Glomerular visceral epithelial cell (primary cell): ENCODE measurements around the gene COG5.
A peak's percentile ranks its signal among the peaks of the same experiment; 100 is the strongest.

Experiments
- DNase-seq: peaks from one replicate; pipeline ENCODE4 v3.0.0-alpha.2; 2016; ENCODE audit errors: extremely low spot score

Gene COG5

DNA sequence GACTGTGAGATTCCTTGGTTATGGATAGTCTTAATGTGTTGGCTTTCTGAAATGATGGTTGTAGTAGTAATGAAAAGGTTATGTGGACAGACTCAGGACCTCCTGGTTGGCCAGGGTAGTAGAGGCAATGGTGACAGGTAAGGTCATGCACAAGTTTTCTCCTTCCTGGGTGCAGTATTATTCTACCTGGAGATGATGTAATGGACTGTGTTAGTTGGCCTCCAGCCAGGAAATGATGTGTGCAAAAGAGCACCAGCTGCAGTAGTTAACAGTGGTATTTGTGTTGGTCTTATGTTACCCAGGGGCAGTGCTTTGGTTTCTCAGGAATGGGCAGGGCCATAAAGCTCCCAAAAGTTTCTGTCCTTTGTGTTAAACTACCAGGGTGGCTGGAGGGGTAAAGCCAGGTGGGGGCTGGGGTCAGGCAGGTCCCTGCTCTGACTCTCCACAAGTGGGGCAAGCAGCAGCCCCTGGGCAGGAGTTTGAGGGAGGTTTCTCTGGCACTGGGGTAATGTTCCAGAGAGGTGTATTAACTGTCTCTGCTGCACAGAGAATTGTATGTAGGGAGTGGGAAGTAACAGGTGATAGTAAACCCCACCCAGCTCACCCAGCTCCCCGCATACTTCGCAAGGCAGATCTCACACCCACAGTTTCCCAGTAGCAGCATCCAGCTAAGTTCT lies 57.6 kb downstream of the COG5 start:
- peak; percentile 44 for DNase-seq

DNA sequence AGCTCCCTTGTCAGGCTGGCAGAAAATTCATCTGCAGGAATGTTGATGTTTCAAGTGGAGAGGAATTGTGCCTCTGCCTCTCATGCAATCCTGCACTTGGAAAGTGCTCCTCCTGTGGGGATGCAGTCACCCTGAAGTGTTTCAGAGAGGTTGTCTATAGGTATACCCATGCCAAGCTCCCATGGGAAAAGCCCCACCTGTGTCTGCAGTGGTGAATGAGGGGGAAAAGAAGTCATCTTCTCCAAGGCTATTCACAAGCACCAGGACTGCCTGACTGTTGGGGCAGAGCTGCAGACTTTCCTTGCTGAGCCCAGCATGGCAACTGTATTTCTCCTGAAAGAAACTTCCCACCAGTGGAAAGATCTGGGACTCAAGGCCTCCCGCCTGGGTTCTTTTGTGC lies 58.4 kb downstream of the COG5 start:
- no peak for DNase-seq

DNA sequence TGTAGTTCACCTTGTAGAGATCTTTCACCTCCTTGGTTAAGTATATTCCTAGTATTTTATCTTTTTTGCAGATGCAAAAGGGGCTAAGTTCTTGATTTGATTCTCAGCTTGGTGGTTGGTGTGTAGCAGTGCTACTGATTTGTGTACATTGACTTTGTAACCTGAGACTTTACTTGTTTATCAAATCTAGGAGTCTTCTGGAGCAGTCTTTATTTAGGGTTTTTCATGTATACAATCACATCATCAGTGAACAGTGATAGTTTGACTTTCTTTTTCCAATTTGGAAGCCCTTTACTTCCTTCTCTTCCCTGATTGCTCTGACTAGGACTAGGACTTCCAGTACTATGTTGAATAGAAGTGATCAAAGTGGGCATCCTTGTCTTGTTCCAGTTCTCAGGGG lies 60.0 kb downstream of the COG5 start:
- DNase-seq: no peak

DNA sequence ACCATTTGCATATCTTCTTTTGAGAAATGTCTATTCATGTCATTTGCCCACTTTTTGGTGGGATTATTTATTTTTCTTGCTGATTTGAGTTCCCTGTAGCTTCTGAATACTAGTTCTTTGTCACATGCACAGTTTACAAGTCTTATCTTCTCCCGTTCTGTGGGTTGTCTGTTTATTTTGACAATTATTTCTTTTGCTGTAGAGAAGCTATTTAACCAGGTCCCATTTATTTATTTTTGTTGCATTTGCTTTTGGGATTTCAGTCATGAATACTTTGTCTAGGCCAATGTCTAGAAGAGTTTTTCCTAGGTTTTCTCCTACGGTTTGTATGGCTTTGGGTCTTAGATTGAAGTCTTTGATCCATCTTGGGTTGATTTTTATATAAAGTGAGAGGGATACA lies 60.9 kb downstream of the COG5 start:
- no peak for DNase-seq

DNA sequence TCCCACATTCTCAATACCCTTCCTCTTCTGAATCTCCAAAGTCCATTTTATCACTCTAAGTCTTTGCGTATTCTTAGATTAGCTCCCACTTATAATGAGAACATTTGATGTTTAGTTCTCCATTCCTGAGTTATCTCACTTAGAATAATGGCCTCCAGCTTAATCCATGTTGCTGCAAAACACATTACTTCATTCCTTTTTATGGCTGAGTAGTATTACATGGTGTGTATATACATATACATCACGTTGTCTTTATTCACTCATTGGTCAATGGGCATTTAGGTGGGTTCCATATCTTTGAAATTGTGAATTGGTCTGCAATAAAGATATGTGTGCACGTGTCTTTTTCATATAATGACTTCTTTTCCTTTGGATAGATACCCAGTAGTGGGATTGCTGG lies 61.6 kb downstream of the COG5 start:
- DNase-seq: no peak

DNA sequence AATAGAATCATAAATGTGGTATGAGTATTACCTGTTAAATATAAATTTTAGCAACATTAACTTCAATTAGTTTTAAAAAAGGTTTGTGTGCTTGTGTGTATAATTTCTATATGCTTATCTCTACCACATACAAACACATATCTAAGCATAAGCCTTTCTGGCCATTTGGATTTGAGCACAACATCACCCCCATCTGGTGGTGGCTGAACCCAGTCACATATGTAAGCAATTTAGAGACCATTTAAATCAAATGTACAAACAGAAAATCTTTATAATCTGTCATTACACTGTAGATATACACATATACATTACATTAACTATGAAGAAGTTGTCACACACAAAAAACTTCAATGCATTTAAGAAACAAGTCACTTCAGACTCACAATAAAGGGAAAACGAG lies 62.1 kb downstream of the COG5 start:
- DNase-seq: peak; percentile 15

DNA sequence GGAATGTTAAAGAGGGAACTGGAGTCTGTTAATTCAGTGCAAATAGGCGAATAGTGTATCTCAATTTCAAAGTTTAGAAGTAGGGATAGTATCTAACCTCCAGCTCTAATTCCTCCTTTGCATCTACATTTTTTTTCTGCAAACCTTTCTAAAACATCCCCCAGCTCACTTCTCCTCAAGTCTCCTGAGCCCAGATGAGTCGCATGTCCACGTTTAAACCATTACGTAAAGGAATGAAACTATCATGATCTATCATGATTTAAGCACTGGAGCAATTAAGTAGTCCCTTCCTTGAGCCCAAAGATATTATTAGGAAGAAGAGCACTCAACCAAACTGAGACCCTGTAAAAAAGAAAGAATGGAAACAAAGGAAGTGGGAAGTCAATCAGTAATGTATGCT lies 64.0 kb downstream of the COG5 start:
- no peak for DNase-seq

DNA sequence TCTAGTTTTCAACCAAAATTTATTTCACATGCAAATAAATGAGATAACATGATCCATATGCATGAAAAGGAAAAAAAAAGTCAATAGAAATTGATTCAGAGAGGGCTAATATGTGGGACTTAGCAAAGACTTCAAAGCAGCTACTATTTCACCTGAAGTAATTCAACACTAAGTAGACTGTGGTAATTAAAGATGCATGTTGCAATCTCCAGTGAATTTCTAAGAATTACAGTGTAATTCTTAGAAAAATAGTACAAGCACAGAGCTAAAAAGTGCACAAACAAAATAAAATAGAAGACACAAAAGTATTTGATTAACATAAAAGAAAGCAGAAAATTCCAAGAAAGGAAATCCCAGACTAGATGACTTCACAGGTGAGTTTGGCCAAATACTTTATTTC lies 68.2 kb downstream of the COG5 start:
- no peak for DNase-seq

DNA sequence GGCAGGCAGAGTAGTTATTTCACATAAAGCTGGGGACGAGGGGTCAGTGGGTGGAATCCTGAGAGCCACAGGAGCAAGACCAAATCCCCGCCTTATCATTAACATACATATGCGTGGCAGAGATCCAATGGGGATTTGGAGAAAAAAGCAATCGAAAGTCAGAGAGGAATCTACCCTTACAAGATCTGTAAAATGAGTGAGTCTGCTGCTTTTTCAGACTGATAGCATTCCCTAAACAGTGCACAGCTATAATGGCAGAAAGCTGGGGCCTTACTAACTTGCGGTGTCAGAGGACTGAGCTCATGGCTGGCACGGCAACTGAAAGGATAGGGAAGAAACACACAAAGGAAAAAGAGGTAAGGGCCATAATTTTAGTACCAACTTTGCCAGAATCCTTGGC lies 68.8 kb downstream of the COG5 start:
- DNase-seq: no peak

DNA sequence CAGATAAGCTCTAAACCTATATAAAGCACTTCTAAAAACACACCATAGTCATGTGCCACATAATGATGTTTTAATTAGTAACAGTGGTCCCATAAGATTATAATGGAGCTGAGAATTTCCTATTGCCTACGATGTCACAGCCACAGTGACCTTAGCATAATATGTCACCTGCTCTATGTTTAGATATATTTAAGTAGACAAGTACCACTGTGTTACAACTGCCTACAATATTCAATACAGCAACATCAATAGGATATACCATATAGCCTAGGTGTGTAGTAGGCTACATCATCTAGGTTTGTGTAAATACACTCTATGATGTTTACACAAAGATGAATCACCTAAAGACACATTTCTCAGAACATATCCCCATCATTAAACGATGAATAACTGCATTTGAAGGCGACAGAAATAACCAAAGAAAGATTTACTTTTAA lies 69.4 kb downstream of the COG5 start:
- DNase-seq: no peak

DNA sequence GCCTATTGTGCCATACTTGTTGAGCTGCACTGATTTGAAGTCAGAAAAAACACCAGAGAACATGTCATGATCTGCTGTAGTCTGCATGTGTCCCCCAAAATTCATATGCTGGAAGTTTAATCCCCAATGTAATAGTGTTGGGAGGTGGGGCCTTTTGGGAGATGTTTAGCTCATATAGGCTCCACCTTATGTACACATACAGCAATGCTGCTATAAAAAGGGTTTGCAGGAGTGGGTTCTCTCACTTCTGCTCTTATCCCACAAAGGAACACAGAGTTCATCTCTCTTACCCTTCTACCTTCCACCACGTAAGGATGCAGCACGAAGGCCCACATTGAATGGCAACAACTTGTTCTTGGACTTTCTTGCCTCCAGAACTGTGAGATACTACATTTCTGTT lies 70.8 kb downstream of the COG5 start:
- DNase-seq: no peak

DNA sequence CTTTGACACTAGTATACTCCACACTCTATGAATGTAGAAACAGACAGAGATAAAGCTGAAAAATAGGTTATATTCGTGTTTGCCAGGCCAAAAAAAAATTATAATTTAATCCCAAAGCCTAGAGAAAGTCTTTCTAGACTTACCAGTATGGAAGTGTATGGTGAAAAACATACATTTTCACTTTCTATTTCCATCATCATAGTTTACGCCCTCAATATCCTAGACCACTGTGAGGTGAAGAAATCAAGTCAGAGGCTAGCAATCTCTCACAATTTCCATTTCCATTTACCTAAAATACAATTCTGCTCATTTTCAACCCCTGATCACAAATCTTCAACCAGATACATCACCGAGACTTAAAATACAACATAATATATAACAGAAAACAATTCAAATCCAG lies 77.7 kb downstream of the COG5 start:
- DNase-seq: no peak

DNA sequence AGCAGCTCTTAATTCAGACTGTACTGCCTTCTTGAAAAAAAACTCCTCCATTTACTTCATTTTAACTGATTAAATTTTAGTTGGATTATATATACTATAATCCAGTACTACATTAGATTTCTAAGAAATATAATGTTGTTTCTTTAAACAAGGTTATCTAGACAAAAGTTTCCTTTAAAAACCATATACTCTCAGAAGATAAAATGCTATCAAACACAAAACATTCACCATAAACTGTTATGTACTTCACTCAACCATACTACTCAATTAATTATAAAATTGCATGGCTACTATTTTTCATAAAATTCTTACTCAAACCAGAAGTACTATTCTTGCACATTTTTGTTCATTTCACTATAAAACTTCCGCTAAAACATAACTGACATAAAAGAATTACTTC lies 81.1 kb downstream of the COG5 start:
- no peak for DNase-seq

DNA sequence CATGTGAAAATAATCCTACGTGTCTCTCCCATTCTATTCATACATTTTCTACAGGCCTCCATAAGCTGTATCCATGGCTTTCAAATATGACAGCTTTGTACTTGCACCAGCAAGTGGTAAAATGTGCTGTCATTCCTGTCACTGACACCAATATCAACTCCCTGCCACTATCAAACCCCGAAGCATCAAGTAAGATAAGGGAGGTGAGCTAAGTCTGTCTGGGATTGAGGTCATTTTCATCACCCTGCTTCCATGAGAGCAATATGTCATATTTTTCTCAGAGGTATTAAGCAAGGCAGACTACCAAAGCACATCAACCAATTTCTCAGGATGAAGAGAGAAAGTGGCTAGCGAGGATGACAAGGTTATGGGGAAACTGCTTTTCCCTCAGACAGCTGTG lies 82.8 kb downstream of the COG5 start:
- no peak for DNase-seq

DNA sequence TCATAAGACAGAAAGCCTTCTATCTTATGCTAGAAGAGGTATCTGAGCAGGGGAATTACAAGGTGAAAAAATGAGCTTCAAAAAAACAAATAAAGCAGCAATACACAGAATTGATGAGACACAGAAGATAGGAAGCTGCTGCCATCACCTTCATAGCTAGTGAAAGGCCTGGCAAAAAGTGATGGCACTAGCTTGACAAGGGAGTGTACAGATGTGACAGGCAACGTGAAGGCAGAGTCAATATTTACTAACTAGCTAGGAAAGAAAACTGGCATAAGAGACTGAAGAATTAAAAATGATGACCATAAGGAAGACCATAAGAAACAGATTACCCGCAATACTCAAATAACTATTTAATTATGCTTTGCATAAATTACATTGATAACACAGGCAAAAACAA lies 84.4 kb downstream of the COG5 start:
- DNase-seq: no peak

DNA sequence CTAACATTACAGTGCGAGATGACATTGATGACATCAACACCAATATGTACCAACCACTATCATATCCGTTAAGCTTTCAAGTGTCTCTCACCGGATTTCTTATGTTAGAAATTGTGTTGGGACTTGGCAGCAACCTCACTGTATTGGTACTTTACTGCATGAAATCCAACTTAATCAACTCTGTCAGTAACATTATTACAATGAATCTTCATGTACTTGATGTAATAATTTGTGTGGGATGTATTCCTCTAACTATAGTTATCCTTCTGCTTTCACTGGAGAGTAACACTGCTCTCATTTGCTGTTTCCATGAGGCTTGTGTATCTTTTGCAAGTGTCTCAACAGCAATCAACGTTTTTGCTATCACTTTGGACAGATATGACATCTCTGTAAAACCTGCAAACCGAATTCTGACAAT lies 89.6 kb downstream of the COG5 start:
- no peak for DNase-seq

DNA sequence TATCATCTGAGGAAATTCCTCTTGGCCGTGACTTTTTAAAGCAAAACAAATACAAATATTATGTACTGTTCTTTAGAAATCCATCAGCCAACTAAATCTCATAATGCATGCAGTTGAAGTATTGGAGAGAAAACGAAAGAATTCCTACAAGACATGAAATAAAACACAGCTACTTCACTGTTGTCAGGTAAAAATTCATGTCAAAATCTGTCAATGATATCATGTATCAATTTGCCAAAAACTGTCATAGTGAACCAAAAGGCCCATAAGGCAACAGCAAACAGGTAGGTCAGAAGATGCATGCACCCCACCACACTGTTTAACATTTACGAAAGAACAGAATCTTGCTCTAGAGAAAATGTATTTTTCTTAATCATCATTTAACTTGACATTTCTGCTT lies 91.6 kb downstream of the COG5 start:
- no peak for DNase-seq

DNA sequence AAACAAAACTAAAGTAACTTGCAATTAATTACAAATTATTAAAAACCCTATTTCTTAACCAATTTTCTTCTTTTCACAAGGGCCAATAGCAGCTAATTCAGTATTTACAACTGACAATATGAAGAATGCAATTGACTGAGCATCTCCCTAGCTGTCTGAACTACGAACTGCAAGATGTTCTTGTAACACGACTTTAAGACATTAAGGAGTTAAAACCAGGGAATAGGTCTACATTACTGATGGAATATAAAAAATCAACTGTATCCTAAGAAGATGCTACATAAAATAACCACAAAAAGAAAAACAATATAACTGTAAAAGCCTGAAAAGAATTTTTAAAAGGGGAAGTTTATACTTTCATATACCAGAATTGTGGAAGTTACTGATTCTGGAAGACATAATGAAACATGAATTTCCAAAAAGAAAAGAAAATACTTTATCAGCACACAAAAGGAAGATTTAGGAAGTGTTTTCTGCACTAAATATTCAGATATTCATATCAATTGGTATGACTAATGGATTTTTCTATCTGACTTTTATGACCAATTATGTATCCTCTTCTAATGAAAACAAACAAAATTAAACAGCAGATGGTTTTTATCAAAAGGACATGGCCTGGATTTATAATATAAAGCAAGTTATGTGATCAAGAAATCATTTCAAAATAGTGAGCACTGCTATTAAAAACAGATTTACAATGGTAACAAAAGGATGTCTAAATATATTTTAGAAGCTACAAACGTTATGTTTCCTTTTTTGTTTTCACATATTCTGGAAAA lies 92.2 kb downstream of the COG5 start:
- no peak for DNase-seq

DNA sequence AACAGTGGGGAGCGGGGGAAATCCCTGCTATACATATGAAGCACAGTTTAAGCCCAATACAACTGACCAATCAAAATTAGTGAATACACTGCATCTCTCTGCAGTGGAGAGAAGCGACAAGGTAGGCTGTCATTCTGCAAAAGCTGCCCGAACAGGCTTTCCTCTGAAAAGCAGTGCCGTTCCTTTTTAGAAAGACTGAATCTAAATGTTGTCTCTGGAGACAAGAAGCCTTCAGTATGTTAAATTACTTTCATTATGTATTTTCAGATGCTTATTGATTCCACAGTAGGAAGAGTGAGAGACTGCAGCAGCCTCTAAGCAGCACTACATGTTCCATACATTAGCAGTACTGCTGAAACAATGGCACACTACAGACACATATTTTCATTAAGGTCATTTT lies 93.8 kb downstream of the COG5 start, which contains the start of gene GPR22:
Gene GPR22, plus strand, starts transcription at position 129 of the 400 bp plus-strand sequence. CDS start 4,004 bp downstream, outside the sequence.
- DNase-seq: no peak

DNA sequence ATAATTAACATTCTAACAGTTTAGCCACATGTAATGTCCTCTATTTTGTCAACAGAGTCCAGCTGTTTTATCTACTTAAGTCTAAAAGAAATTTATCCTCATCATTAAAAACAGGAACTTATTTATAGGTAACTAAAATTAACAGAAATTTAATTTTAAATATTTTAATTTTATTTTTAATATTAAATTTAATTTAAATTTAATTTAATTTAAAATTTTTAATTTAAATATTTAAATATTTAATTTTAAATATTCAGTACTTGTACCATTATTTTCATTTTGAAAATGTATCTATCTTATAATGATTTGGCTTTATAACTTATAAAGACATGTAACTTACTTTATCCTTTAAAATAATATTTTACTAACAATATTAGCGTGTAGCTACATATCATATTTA lies 94.9 kb downstream of the COG5 start:
- no peak for DNase-seq

DNA sequence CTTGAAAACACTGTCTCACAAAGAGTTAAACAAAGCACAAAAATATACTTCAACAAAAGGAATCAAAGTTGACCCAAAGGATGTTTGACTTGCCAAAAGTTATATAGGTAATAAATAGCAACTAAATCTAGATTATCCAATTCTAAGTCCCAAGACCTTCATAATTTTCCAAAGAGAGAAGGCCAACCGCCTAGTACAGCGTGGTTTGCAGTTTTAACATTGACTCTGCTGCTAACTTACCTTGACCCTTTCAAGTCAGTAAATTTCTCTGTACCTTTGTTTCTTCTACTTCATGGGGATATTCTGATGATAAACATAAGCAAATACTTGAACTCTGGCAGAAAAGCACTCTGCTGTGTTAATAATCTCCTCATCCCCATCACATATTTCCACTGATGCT lies 95.7 kb downstream of the COG5 start:
- no peak for DNase-seq

DNA sequence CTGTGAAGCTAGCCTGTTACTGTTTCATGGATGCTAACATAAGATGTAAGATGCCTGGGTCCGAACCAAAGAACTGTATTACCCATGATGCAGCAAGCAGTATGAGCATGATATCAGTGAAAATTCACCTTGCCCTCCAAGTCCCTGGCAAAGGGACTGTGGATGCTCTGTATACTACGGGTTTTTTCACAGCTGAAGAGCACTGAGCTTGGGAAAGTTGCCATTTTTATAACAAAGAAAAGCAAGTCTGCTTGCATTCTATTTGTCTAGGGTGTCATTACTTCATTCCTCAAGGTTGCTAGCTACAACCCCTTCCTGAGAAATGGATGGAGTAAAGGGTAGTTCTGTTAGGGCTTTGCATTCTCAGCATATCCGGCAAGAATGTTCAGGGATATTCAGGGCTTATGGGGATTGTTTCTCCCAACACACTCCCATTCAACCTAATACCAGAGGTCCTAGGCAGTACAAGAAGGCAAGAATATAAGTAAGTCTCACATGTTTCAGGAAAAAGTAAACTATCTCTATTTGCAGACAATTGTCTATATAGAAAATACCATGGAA lies 99.0 kb downstream of the COG5 start:
- DNase-seq: no peak
